Fibroblast of pulmonary artery (primary cell): ENCODE results near the gene CADM1.

Experiments
- DNase-seq: peaks from one replicate; pipeline ENCODE4 v3.0.0-alpha.2; 2010; ENCODE audit warnings: low read depth
- H3K4me3 ChIP-seq: replicated peaks from 2 replicates; pipeline ENCODE4 v1.5.1; 2011; ENCODE audit warnings: low read depth, mild to moderate bottlenecking, control low read depth, low read length, moderate library complexity
- CTCF ChIP-seq: IDR thresholded peaks from 2 replicates; pipeline ENCODE4 v1.5.1; 2011; ENCODE audit warnings: mild to moderate bottlenecking, control low read depth, low read length, inconsistent platforms; ENCODE audit errors: missing control alignments

CADM1 gene

DNA sequence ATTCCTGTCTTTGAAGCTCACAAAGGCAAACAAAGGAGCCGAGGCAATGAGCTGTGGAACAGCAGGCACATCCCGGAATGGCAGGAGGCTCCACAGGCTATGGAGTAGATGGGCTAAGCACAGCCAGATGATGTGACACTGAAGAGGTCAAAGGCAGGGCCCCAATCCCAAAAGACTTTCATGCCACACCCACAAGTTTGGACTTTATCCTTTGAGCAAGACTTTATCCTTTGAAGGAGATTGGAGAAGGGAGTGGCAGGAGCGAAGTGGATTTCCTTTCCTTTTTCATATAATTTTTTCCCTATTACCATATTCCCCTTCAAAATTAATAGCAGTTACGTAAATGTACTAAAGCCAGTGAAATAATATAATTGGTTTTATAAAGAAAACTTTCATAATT lies 379.4 kb downstream of the CADM1 start:
- H3K4me3 ChIP-seq: no peak overlapping the region
- no peak for TF ChIP-seq CTCF
- DNase-seq: no peak

GRCh38 chr11:115123641-115124040 lies 380.6 kb downstream of the CADM1 start:
- no peak for TF ChIP-seq CTCF
- no peak for DNase-seq
- no peak overlapping the region for H3K4me3 ChIP-seq

GRCh38 chr11:115122274-115122673 lies 381.9 kb downstream of the CADM1 start:
- DNase-seq: no peak
- no peak overlapping the region for H3K4me3 ChIP-seq
- no peak for TF ChIP-seq CTCF
